ENCODE measurements around the gene BANF1.

Gene BANF1

GRCh38 chr11:66001942-66002647, at the start of gene BANF1, which contains the start of gene EIF1AD:
Gene BANF1, plus strand, starts transcription at chr11:66002503. Its CDS starts 748 bp downstream, at chr11:66003251.
Gene EIF1AD, minus strand, starts transcription at chr11:66002157. Its CDS starts 1,768 bp downstream, at chr11:66000389.
- DNase-seq = peak; percentile 85

GRCh38 chr11:65953471-65953870, 48.8 kb upstream of the BANF1 start:
- DNase-seq = no peak

- no peak for DNase-seq
Measured at GRCh38 chr11:65954771-65955170, 47.5 kb upstream of the BANF1 start.

GRCh38 chr11:65958291-65958690, 44.0 kb upstream of the BANF1 start:
- no peak for DNase-seq

- DNase-seq = no peak
Measured at GRCh38 chr11:65958774-65959420, 43.4 kb upstream of the BANF1 start.

GRCh38 chr11:65960824-65961266, 41.5 kb upstream of the BANF1 start:
- no peak for DNase-seq

- peak; percentile 95 for DNase-seq
Measured at GRCh38 chr11:65961267-65962140, 40.8 kb upstream of the BANF1 start, which contains the start of gene SART1. Gene SART1, plus strand, starts transcription at chr11:65961734. Its CDS starts 47 bp downstream, at chr11:65961781.

- DNase-seq = no peak
Measured at GRCh38 chr11:65962141-65962564, 40.1 kb upstream of the BANF1 start.

GRCh38 chr11:65964906-65965305, 37.4 kb upstream of the BANF1 start:
- DNase-seq = no peak

GRCh38 chr11:65965986-65966762, 36.1 kb upstream of the BANF1 start:
- no peak for DNase-seq

- DNase-seq = no peak
Measured at GRCh38 chr11:65967329-65967934, 34.9 kb upstream of the BANF1 start.

- DNase-seq = no peak
Measured at GRCh38 chr11:65968600-65969482, 33.5 kb upstream of the BANF1 start.

- DNase-seq = no peak
Measured at GRCh38 chr11:65972116-65972515, 30.2 kb upstream of the BANF1 start.

GRCh38 chr11:65973439-65974110, 28.7 kb upstream of the BANF1 start:
- no peak for DNase-seq

- DNase-seq = no peak
Measured at GRCh38 chr11:65975771-65976170, 26.5 kb upstream of the BANF1 start.

GRCh38 chr11:65976216-65977176, 25.8 kb upstream of the BANF1 start:
- no peak for DNase-seq

GRCh38 chr11:65977621-65978390, 24.5 kb upstream of the BANF1 start:
- DNase-seq = no peak
